ENCODE results near the gene RNF213. TPM values are rescaled to one million over a fixed set of nuclear protein-coding genes. Genes with fewer than 3 reads are reported as not detected.

The RNF213 gene
- total RNA-seq, 2 experiments from 2014 or later, result 787 to 849 TPM

- Mint-ChIP-seq H3K9me3 (no peaks in the 10 kb centered on the region), H3K27ac (no peak overlapping the region), H3K36me3 (ENCODE audit: low read depth) (no peaks in the 10 kb centered on the region), H3K27me3 (peaks cover 2% of the 10 kb centered on the region), H3K4me3 (no peak overlapping the region), H3K4me1 (peaks cover 19% of the 10 kb centered on the region)
- no peak for DNase-seq
- POLR2A ChIA-PET, result interaction anchor here (1.9 kb wide), 1 partner anchor 544 kb away, joined by 5 read pairs; no protein-coding TSS in a partner anchor
- CTCF ChIA-PET, result interaction anchor here (0.9 to 1.4 kb wide), 3 partner anchors 151 to 560 kb away, joined by 3 to 5 read pairs (median 3); no protein-coding TSS in a partner anchor
These were observed 164.5 kb downstream of the RNF213 start for GRCh38 chr17:80424878-80425765.

GRCh38 chr17:80425835-80426426, 165.3 kb downstream of the RNF213 start:
- CTCF ChIA-PET, result interaction anchor here (0.9 to 1.1 kb wide), 2 partner anchors 557 to 559 kb away, joined by 3 read pairs; no protein-coding TSS in a partner anchor
- Mint-ChIP-seq H3K9me3 (no peaks in the 10 kb centered on the region), H3K27me3 (peaks cover 2% of the 10 kb centered on the region), H3K4me1 (peaks cover 19% of the 10 kb centered on the region), H3K4me3 (no peak overlapping the region), H3K27ac (no peak overlapping the region), H3K36me3 (ENCODE audit: low read depth) (no peaks in the 10 kb centered on the region)
- POLR2A ChIA-PET, result interaction anchor here (0.6 kb wide), 2 partner anchors 466 to 470 kb away, joined by 3 read pairs; no protein-coding TSS in a partner anchor
- DNase-seq, result no peak

- H3K36me3 Mint-ChIP-seq (ENCODE audit: low read depth), result no peaks in the 10 kb centered on the region
- no peak overlapping the region for H3K27ac Mint-ChIP-seq
- ChIA-PET CTCF (interaction anchor here (0.5 to 2.3 kb wide), 22 partner anchors 11 to 668 kb away, joined by 3 to 29 read pairs (median 4); no protein-coding TSS in a partner anchor), POLR2A (interaction anchor here (0.6 to 1.9 kb wide), 5 partner anchors 28 to 465 kb away, joined by 3 to 8 read pairs (median 3); no protein-coding TSS in a partner anchor)
- peaks cover 2% of the 10 kb centered on the region for H3K27me3 Mint-ChIP-seq
- H3K4me1 Mint-ChIP-seq, result peaks cover 19% of the 10 kb centered on the region
- H3K4me3 Mint-ChIP-seq, result no peak overlapping the region
- no peaks in the 10 kb centered on the region for H3K9me3 Mint-ChIP-seq
- peak; percentile 88 for DNase-seq
These were observed 166.1 kb downstream of the RNF213 start for GRCh38 chr17:80426671-80427326.

GRCh38 chr17:80427366-80428282, 167.0 kb downstream of the RNF213 start:
- Mint-ChIP-seq H3K4me1 (peaks cover 19% of the 10 kb centered on the region), H3K27me3 (peaks cover 2% of the 10 kb centered on the region), H3K27ac (no peak overlapping the region), H3K9me3 (no peaks in the 10 kb centered on the region), H3K36me3 (ENCODE audit: low read depth) (no peaks in the 10 kb centered on the region), H3K4me3 (no peak overlapping the region)
- CTCF ChIA-PET, result interaction anchor here (0.5 to 2.3 kb wide), 23 partner anchors 12 to 667 kb away, joined by 3 to 29 read pairs (median 4); no protein-coding TSS in a partner anchor
- no peak for DNase-seq
- POLR2A ChIA-PET, result interaction anchor here (0.6 to 1.9 kb wide), 4 partner anchors 27 to 461 kb away, joined by 3 to 8 read pairs (median 3); no protein-coding TSS in a partner anchor

GRCh38 chr17:80428363-80428762, 167.7 kb downstream of the RNF213 start:
- Mint-ChIP-seq H3K9me3 (no peaks in the 10 kb centered on the region), H3K27me3 (peaks cover 2% of the 10 kb centered on the region), H3K4me3 (no peak overlapping the region), H3K4me1 (peaks cover 19% of the 10 kb centered on the region), H3K27ac (no peak overlapping the region), H3K36me3 (ENCODE audit: low read depth) (no peaks in the 10 kb centered on the region)
- ChIA-PET POLR2A (interaction anchor here (1.9 kb wide), 1 partner anchor 26 kb away, joined by 8 read pairs; no protein-coding TSS in a partner anchor), CTCF (interaction anchor here (0.6 to 2.3 kb wide), 5 partner anchors 148 to 554 kb away, joined by 3 to 29 read pairs (median 16); no protein-coding TSS in a partner anchor)
- no peak for DNase-seq

- Mint-ChIP-seq H3K36me3 (ENCODE audit: low read depth) (no peaks in the 10 kb centered on the region), H3K9me3 (no peaks in the 10 kb centered on the region), H3K27me3 (peaks cover 2% of the 10 kb centered on the region), H3K27ac (no peak overlapping the region), H3K4me3 (no peak overlapping the region), H3K4me1 (peaks cover 17% of the 10 kb centered on the region)
- no peak for DNase-seq
- CTCF ChIA-PET, result interaction anchor here (2.0 to 2.3 kb wide), 3 partner anchors 470 to 554 kb away, joined by 11 to 29 read pairs (median 16); no protein-coding TSS in a partner anchor
- POLR2A ChIA-PET, result no interaction called here
These were observed 168.1 kb downstream of the RNF213 start for GRCh38 chr17:80428796-80429195.

GRCh38 chr17:80429356-80430275, 169.0 kb downstream of the RNF213 start:
- Mint-ChIP-seq H3K4me3 (no peak overlapping the region), H3K9me3 (no peaks in the 10 kb centered on the region), H3K36me3 (ENCODE audit: low read depth) (no peaks in the 10 kb centered on the region), H3K27me3 (peaks cover 2% of the 10 kb centered on the region), H3K4me1 (peaks cover 12% of the 10 kb centered on the region), H3K27ac (no peak overlapping the region)
- CTCF ChIA-PET, result no interaction called here
- no peak for DNase-seq
- POLR2A ChIA-PET, result no interaction called here

- peaks cover 10% of the 10 kb centered on the region for H3K4me1 Mint-ChIP-seq
- POLR2A ChIA-PET, result no interaction called here
- no peaks in the 10 kb centered on the region for H3K9me3 Mint-ChIP-seq
- CTCF ChIA-PET, result no interaction called here
- no peaks in the 10 kb centered on the region for H3K27me3 Mint-ChIP-seq
- H3K4me3 Mint-ChIP-seq, result no peak overlapping the region
- no peak overlapping the region for H3K27ac Mint-ChIP-seq
- no peaks in the 10 kb centered on the region for H3K36me3 Mint-ChIP-seq (ENCODE audit: low read depth)
- DNase-seq, result no peak
These were observed 170.0 kb downstream of the RNF213 start for GRCh38 chr17:80430446-80431245.

- H3K36me3 Mint-ChIP-seq (ENCODE audit: low read depth), result no peaks in the 10 kb centered on the region
- CTCF ChIA-PET, result no interaction called here
- H3K4me1 Mint-ChIP-seq, result peaks cover 6% of the 10 kb centered on the region
- no peaks in the 10 kb centered on the region for H3K9me3 Mint-ChIP-seq
- H3K27ac Mint-ChIP-seq, result no peak overlapping the region
- POLR2A ChIA-PET, result no interaction called here
- no peak for DNase-seq
- no peaks in the 10 kb centered on the region for H3K27me3 Mint-ChIP-seq
- no peak overlapping the region for H3K4me3 Mint-ChIP-seq
These were observed 170.9 kb downstream of the RNF213 start for GRCh38 chr17:80431246-80432195.

Data from activated CD4-positive, alpha-beta memory T cell treated with anti-CD3 and anti-CD28 coated beads, Interleukin-2, amount 10 ng/mL, durations not matched to agents 7 days and 5 days (primary cell).